Measurements from ENCODE around the gene ATP2B2.

Gene ATP2B2

DNA sequence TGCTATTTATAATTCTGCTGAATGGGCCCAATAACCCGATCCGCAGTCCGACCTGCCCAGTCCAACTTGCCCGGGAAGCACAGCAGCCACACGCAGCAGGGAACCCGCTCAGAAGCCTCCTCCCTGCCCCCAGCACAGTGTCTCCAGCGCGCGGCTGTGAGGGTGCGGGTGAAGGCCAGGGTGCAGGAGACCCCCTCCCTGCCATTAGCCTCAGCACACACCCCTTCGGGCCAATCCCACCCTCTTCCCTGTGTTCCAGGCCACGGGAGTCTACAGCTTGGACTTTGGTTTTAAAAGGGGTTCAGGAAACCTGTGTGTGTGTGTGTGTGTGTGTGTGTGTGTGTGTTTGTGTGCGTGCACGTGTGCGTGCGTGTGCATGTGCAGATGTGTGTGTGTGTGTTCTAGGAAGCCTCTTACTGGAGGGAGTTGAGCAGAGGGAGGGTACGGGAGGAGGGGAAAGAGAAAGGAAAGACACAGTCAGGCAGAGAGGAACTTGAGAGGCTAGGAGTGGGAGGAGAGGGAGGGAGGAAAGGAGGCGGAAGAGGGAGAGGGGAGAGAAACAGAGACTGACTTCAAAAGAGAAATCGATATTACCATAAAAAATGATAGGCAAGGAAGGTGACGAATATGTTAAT is 34.2 kb downstream of the ATP2B2 start:
- DNase-seq (ENCODE audit: low read depth in 1 of 2, low spot score in 1 of 2): no peak

DNA sequence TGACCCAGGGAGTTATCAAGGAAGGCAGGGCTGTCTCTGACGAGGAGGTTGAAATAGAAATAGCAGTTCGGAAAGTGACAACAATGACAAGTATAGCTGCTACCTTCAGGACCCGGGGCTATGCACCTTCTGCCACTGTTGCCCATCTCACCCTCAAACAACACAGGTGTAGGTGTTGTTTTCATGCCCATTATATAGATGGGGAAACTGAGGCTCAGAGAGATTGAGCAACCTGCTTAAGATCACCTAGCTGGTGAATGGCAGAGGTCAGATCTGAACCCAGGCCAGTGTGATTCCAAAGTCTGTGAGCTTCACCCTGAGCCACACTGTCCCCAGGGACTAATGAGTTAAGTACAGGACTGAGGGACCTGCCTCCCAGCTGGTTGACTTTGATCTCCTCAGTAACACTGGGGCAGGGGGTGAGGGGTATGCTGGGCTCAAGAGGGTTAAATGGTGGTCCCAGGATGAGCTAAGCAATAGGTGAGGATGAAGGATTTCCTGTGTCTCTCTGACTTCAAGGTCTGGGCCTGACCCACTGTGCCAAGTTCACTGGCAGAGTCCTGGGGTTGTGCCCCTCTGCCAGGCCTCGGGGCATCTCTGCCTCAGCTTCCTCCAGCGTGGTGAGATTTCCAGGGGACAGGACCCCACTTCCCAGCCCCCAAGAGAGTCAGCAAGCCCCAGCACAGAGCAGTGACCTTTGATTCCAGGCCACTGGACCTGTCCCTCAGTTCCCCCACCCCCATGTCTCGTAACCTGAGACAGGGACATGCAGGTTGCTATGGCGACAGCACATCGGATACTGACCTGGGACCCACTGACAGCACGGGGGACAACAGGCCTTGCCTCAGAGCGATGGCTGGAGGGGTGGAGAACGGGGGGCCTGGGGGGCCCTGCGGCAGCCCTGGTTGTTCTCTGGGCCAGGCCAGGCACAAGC is 35.0 kb downstream of the ATP2B2 start:
- DNase-seq (ENCODE audit: low read depth in 1 of 2, low spot score in 1 of 2): no peak

GRCh38 chr3:10469441-10470119 is 35.8 kb downstream of the ATP2B2 start:
- no peak for DNase-seq (ENCODE audit: low read depth in 1 of 2, low spot score in 1 of 2)

GRCh38 chr3:10468613-10469354 is 36.6 kb downstream of the ATP2B2 start:
- DNase-seq (ENCODE audit: low read depth in 1 of 2, low spot score in 1 of 2): no peak

DNA sequence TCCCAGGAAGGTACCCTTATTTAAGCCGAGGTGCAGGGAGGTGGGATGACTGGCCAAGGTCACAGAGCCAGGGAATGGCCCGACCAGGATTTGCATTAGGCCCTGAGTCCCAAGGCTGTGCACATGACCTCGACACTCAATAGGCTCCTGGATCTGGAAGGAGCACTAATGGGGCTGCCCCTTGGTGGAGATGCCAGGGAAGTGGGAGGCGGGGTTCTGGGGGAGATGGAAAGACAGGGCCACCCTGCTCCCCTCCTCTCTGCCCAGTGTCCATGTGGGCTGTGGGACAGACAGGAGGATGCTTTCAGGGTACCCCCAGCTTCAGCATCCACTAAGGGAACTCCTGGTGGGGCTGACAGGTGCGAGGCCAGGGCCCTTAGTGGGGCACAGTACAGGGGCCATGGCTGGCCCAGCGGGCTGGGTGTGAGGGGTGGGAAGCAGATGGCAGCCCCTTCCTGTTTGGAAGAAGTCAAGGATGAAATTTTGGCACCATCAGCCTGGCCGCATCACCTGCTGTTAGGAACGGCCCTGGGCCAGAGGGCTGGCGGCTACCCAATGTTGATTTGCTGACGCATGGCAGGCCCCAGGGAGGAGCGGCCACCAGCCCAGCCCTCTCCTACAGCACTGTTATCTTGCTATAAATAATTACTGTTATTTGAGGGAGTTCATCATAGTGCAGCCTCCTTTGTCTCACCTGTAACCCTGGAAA is 37.3 kb downstream of the ATP2B2 start:
- no peak for DNase-seq (ENCODE audit: low read depth in 1 of 2, low spot score in 1 of 2)

- DNase-seq (ENCODE audit: low read depth in 1 of 2, low spot score in 1 of 2): no peak
Measured at GRCh38 chr3:10467204-10467603, 38.2 kb downstream of the ATP2B2 start.

GRCh38 chr3:10466186-10466585 is 39.2 kb downstream of the ATP2B2 start:
- no peak for DNase-seq (ENCODE audit: low read depth in 1 of 2, low spot score in 1 of 2)

DNA sequence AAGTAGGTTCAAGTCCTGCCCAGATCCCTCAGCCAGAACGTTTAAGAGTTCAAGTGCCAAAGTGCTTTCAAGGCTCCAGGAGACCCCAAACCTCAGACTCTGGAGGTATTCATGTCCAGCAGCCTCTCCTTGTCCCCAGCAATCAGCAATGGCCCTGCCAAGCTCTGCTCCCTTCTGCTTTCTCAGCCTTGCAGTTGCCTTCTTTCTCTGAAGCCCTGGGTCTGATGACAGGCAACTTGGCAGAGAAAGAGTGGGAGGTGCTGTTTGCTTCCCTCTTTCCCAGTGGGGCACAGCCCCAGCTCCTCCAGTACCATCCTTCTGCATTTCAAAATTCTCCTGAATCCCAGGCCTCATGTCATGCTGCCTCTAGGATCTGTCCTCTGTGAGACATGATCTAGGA is 40.2 kb downstream of the ATP2B2 start:
- DNase-seq (ENCODE audit: low read depth in 1 of 2, low spot score in 1 of 2): no peak

DNA sequence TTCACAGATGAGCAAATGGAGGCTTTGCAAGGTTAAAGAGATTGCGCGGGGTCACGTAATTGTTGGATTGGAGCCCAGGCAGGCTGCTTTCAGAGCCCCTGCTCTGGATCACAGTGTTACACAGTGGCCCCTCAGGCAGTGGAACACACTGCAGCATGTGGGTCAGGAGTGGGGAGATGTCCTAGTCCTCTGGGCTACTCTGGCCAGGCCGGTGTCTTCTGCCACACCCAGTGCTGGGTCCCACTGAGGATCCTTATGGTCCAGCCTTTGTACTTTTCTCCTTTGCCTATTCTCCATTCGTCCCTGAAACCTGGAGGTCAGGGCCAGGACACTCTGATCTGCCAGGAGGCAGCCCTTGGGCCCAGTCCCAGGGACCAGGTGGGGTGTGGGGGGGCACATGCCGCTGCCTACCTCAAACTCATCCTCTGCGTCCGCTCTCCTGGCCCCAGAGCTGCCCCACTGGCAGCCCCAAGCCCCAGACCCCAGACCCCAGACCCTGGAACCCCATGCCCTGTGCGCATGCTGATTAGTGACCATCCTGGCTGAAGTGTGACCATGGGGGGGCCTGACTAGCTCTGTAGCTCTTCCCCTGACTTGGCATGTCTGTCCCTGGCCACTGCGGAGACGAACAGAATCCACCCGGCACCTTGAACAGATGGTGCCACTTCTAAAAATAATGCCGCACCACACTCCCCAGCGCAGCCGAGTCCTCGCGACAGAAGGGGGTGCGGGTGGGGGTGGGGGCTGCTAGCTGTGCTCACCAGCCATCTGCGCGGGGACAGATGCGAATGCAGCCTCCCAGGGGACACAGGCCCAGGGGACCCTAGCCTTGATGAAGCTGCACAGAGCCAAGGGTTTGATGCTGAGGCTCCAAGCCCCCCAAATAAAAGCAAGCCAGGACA is 41.6 kb downstream of the ATP2B2 start:
- no peak for DNase-seq (ENCODE audit: low read depth in 1 of 2, low spot score in 1 of 2)

GRCh38 chr3:10462641-10463532 is 42.5 kb downstream of the ATP2B2 start:
- DNase-seq (ENCODE audit: low read depth in 1 of 2, low spot score in 1 of 2): no peak

GRCh38 chr3:10460951-10461545 is 44.3 kb downstream of the ATP2B2 start:
- DNase-seq (ENCODE audit: low read depth in 1 of 2, low spot score in 1 of 2): no peak

- no peak for DNase-seq (ENCODE audit: low read depth in 1 of 2, low spot score in 1 of 2)
Measured at GRCh38 chr3:10459954-10460754, 45.2 kb downstream of the ATP2B2 start.

GRCh38 chr3:10457560-10457959 is 47.8 kb downstream of the ATP2B2 start:
- no peak for DNase-seq (ENCODE audit: low read depth in 1 of 2, low spot score in 1 of 2)

GRCh38 chr3:10456981-10457380 is 48.4 kb downstream of the ATP2B2 start:
- DNase-seq (ENCODE audit: low read depth in 1 of 2, low spot score in 1 of 2): no peak

DNA sequence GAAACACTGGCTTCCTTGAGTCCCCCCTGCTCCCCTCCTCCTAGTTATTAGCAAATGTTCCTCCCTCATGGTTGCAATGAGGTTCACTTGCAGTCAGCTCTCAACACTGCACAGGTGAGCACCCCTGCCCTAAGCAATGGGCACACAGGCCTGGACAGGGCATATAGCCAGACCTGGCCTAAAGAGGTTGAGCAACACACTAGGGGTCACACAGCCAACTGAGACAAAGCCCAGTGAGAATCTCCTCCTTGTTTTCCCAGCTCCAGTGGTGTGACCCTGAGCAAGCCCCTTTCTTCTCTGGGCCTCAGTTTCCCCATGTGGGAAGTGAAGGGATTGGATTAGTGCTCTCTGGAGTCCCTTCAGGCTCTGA is 49.9 kb downstream of the ATP2B2 start:
- DNase-seq (ENCODE audit: low read depth in 1 of 2, low spot score in 1 of 2): no peak

- DNase-seq (ENCODE audit: low read depth in 1 of 2, low spot score in 1 of 2): no peak
Measured at GRCh38 chr3:10454907-10455544, 50.4 kb downstream of the ATP2B2 start.

Measured in stimulated activated CD4-positive, alpha-beta T cell treated with anti-CD3 and anti-CD28 coated beads, Interleukin-15, amount 100 ng/mL, for 1 hour (primary cell).